Gastrocnemius medialis (tissue), 4 donors: ENCODE data around the gene RASGRP1. TPM values are rescaled to one million over a fixed set of nuclear protein-coding genes. Genes with fewer than 3 reads are reported as not detected.
A peak's percentile ranks its signal among the peaks of the same experiment; 100 is the strongest.

Experiments
- ATAC-seq, 2 donors: fragments of 150-250 bp; one replicate each; pipeline ENCODE4 v1.9.1; 2016
- DNase-seq, 2 donors: peaks; one replicate each; pipeline ENCODE4 v3.0.0-alpha.2; 2019
- H3K27ac ChIP-seq, 4 donors: fragments of 200-600 bp; sonication (generic); 1 replicate in 1 of 4; 2 replicates in 3 of 4; pipeline ENCODE4 v1.5.1; 2016 to 2018; ENCODE audit warnings: mild to moderate bottlenecking in 2 of 4, moderate library complexity in 1 of 4
- H3K27me3 ChIP-seq, 3 donors: fragments of 200-600 bp; sonication (generic) in 2 of 3; 1 replicate in 1 of 3; 2 replicates in 2 of 3; pipeline versions ENCODE4 v1.5.1 to v1.6.0; 2016 to 2019; ENCODE audit warnings: mild to moderate bottlenecking in 1 of 3, moderate library complexity in 1 of 3
- H3K36me3 ChIP-seq, 2 donors: fragments of 200-600 bp; sonication (generic) in 1 of 2; one replicate each; pipeline ENCODE4 v1.5.1; 2017 to 2018
- H3K4me1 ChIP-seq, 2 donors: fragments of 200-600 bp; sonication (generic) in 1 of 2; one replicate each; pipeline ENCODE4 v1.5.1; 2016 to 2017; ENCODE audit warnings: mild to moderate bottlenecking in 2 of 2
- H3K4me3 ChIP-seq, 4 donors: fragments of 200-600 bp; sonication (generic) in 3 of 4; 1 replicate in 1 of 4; 2 replicates in 3 of 4; pipeline ENCODE4 v1.5.1; 2016 to 2019; ENCODE audit warnings: mild to moderate bottlenecking in 2 of 4
- H3K9me3 ChIP-seq, 3 donors: fragments of 200-600 bp; sonication (generic) in 2 of 3; 1 replicate in 1 of 3; 2 replicates in 2 of 3; pipeline ENCODE4 v1.5.1; 2016 to 2019
- POLR2A ChIP-seq, 2 donors: fragments of 450-650 bp; IDR thresholded peaks; one replicate each; pipeline ENCODE4 v1.6.1; 2017; ENCODE audit warnings: antibody characterized with exemption in 2 of 2, mild to moderate bottlenecking in 2 of 2, moderate library complexity in 2 of 2
- in situ Hi-C, 4 donors: fragments of 200-750 bp; cut with MboI; loops; one replicate each; pipeline versions ENCODE4 v1.15.0 to v1.8.0; 2017; ENCODE audit warnings: low sequenced_read_pairs in 4 of 4
- intact Hi-C: fragments of 100-400 bp; cut with DNase I; formaldehyde crosslinking; loops from one replicate; pipeline ENCODE4 v1.15.1; 2023; ENCODE audit warnings: low total_unique reads
- total RNA-seq, 4 donors: library from RNA; depleted of rRNA; stranded (reverse); fragments of >200 nt; gene quantifications; one replicate each; pipeline versions ENCODE4 v1.1.0 to v1.2.3, GENCODE V29; 2016
- TF ChIP-seq, protein P1 (sequence below), 5 experiments: fragments of 450-650 bp in 3 of 5; fragments of 200-600 bp in 2 of 5; sonication (generic) in 2 of 5; IDR thresholded peaks in 4 of 5; conservative IDR thresholded peaks in 1 of 5; 1 replicate in 4 of 5; 2 replicates in 1 of 5; pipeline ENCODE4 v1.5.1; 2016 to 2019; ENCODE audit warnings: antibody characterized with exemption in 5 of 5, mild to moderate bottlenecking in 3 of 5, moderate library complexity in 3 of 5

RASGRP1 gene
- total RNA-seq, 4 donors from 2014 or later: 0.44 to 0.85 TPM; not detected in 2

- ATAC-seq: no peak
- in situ Hi-C loops: no loop called here
These were observed 104.1 kb downstream of the RASGRP1 start for GRCh38 chr15:38460543-38460942.

GRCh38 chr15:38459480-38459879, 105.1 kb downstream of the RASGRP1 start:
- intact Hi-C loops: no loop called here
- Histone ChIP-seq H3K27ac (no peak overlapping the region), H3K27me3 (no peaks in the 10 kb centered on the region), H3K36me3 (no peaks in the 10 kb centered on the region), H3K9me3 (no peaks in the 10 kb centered on the region), H3K4me1 (peaks cover 23 to 26% of the 10 kb centered on the region in 2 donors), H3K4me3 (no peak overlapping the region)
- in situ Hi-C loops: no loop called here
- TF ChIP-seq, protein P1, sequence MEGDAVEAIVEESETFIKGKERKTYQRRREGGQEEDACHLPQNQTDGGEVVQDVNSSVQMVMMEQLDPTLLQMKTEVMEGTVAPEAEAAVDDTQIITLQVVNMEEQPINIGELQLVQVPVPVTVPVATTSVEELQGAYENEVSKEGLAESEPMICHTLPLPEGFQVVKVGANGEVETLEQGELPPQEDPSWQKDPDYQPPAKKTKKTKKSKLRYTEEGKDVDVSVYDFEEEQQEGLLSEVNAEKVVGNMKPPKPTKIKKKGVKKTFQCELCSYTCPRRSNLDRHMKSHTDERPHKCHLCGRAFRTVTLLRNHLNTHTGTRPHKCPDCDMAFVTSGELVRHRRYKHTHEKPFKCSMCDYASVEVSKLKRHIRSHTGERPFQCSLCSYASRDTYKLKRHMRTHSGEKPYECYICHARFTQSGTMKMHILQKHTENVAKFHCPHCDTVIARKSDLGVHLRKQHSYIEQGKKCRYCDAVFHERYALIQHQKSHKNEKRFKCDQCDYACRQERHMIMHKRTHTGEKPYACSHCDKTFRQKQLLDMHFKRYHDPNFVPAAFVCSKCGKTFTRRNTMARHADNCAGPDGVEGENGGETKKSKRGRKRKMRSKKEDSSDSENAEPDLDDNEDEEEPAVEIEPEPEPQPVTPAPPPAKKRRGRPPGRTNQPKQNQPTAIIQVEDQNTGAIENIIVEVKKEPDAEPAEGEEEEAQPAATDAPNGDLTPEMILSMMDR (IDR thresholded peaks at IDR 0.05 in 4 of 5, conservative IDR thresholded peaks at IDR 0.05 in 1 of 5): no peak
- no peak for TF ChIP-seq POLR2A (IDR thresholded peaks at IDR 0.05)
- DNase-seq: no peak
- no peak for ATAC-seq

More at GRCh38 chr15:38460543-38460942, 104.1 kb downstream of the RASGRP1 start:
- Histone ChIP-seq H3K27me3 (no peaks in the 10 kb centered on the region), H3K36me3 (no peaks in the 10 kb centered on the region), H3K27ac (no peak overlapping the region), H3K4me3 (no peak overlapping the region), H3K9me3 (no peaks in the 10 kb centered on the region), H3K4me1 (peaks cover 16 to 18% of the 10 kb centered on the region in 2 donors)
- no peak for DNase-seq
- no peak for TF ChIP-seq POLR2A (IDR thresholded peaks at IDR 0.05)
- TF ChIP-seq, protein P1 (IDR thresholded peaks at IDR 0.05 in 4 of 5, conservative IDR thresholded peaks at IDR 0.05 in 1 of 5): no peak
- intact Hi-C loops: no loop called here

GRCh38 chr15:38458646-38459045, 106.0 kb downstream of the RASGRP1 start:
- TF ChIP-seq, protein P1 (IDR thresholded peaks at IDR 0.05 in 4 of 5, conservative IDR thresholded peaks at IDR 0.05 in 1 of 5): no peak
- H3K27me3 ChIP-seq: no peaks in the 10 kb centered on the region
- no peak for DNase-seq
- H3K4me1 ChIP-seq: peaks cover 23 to 26% of the 10 kb centered on the region in 2 donors
- no peaks in the 10 kb centered on the region for H3K9me3 ChIP-seq
- H3K27ac ChIP-seq: no peak overlapping the region
- intact Hi-C loops: no loop called here
- H3K36me3 ChIP-seq: no peaks in the 10 kb centered on the region
- in situ Hi-C loops: no loop called here
- no peak for ATAC-seq
- no peak overlapping the region for H3K4me3 ChIP-seq

DNA sequence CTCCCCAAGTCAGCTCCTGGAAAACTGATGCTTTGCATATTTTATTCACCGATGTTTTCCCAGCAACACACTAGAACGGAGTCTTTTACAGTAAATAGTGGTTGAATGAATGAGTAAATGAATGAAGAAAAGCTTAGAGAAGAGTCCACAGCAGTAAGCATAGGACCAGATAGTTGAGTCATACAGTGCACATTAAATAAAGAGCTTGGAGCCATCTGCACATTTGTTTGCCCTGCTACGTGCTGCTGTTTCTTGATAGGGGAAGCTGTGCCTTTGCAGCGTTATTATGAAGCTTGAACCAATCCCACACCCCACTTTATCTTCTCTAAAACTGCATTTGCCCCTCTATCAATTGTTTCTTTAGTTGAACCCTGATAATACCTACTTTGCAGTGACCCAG, 109.5 kb downstream of the RASGRP1 start:
- TF ChIP-seq, protein P1 (IDR thresholded peaks at IDR 0.05 in 4 of 5, conservative IDR thresholded peaks at IDR 0.05 in 1 of 5): no peak
- no peak for TF ChIP-seq POLR2A (IDR thresholded peaks at IDR 0.05)
- intact Hi-C loops: no loop called here
- ATAC-seq (no peak), DNase-seq (no peak)
- Histone ChIP-seq H3K27me3 (no peaks in the 10 kb centered on the region), H3K27ac (peak overlapping the region in 3 of 4 donors; percentile 91 to 96 (median 91)), H3K4me1 (peaks cover 13 to 18% of the 10 kb centered on the region in 2 donors), H3K9me3 (no peaks in the 10 kb centered on the region), H3K36me3 (no peaks in the 10 kb centered on the region), H3K4me3 (peak overlapping the region; percentile 89 to 96 (median 91))
- in situ Hi-C loops: no loop called here

DNA sequence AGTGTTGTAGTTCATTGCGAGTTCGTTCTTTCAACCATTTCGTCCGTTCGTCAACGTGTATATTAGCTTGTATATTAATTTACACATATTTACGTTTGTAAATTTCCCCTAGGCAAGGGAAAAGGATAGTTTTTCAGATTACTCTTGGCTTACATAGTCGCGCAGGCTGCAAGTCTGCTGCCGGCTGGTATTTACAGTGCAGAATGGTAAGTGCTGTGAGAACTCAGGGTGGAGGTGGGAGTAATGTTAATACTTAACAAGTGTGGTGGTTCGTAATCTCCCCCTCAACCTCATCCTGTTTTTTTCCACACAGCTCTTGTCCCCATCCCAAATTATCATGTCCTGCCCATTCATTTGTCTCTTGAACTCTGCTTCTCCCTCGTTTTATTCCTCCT, 109.9 kb downstream of the RASGRP1 start:
- TF ChIP-seq POLR2A (IDR thresholded peaks at IDR 0.05): no peak
- TF ChIP-seq, protein P1 (IDR thresholded peaks at IDR 0.05 in 4 of 5, conservative IDR thresholded peaks at IDR 0.05 in 1 of 5): no peak
- no peaks in the 10 kb centered on the region for H3K36me3 ChIP-seq

More for the DNA sequence above, 109.9 kb downstream of the RASGRP1 start:
- DNase-seq (no peak), ATAC-seq (no peak)
- Histone ChIP-seq H3K27me3 (no peaks in the 10 kb centered on the region), H3K4me3 (peak overlapping the region; percentile 89 to 96 (median 91)), H3K9me3 (no peaks in the 10 kb centered on the region), H3K27ac (peak overlapping the region; percentile 91 to 96 (median 91)), H3K4me1 (peaks cover 12 to 18% of the 10 kb centered on the region in 2 donors)
- intact Hi-C loops: loop anchor here (5.0 kb wide), 2 partner anchors 202 to 1928 kb away; partner anchors contain the start of genes KNSTRN and SPRED1
- in situ Hi-C loops: no loop called here
